Measurements from ENCODE around the gene ERBB3.

The ERBB3 gene

GRCh38 chr12:56118688-56119357, 38.9 kb downstream of the ERBB3 start:
- H3K4me3 ChIP-seq (replicated peaks; ENCODE audit: low read depth, low read length), result peak overlapping the region; percentile 92
- no peak for DNase-seq (ENCODE audit: low read depth)
- TF ChIP-seq CTCF (IDR thresholded peaks at IDR 0.05; ENCODE audit: low read length, missing control alignments), result no peak

GRCh38 chr12:56119361-56119796, 39.4 kb downstream of the ERBB3 start:
- DNase-seq (ENCODE audit: low read depth), result peak; percentile 97
- peak; percentile 82 for TF ChIP-seq CTCF (IDR thresholded peaks at IDR 0.05; ENCODE audit: low read length, missing control alignments)
- H3K4me3 ChIP-seq (replicated peaks; ENCODE audit: low read depth, low read length), result peak overlapping the region; percentile 92

- H3K4me3 ChIP-seq (replicated peaks; ENCODE audit: low read depth, low read length), result no peak overlapping the region
- no peak for DNase-seq (ENCODE audit: low read depth)
- no peak for TF ChIP-seq CTCF (IDR thresholded peaks at IDR 0.05; ENCODE audit: low read length, missing control alignments)
Measured at GRCh38 chr12:56120158-56120846, 40.3 kb downstream of the ERBB3 start.

GRCh38 chr12:56121204-56121870, 41.4 kb downstream of the ERBB3 start:
- DNase-seq (ENCODE audit: low read depth), result no peak
- no peak for TF ChIP-seq CTCF (IDR thresholded peaks at IDR 0.05; ENCODE audit: low read length, missing control alignments)
- H3K4me3 ChIP-seq (replicated peaks; ENCODE audit: low read depth, low read length), result no peak overlapping the region

GRCh38 chr12:56122637-56123036, 42.7 kb downstream of the ERBB3 start:
- DNase-seq (ENCODE audit: low read depth), result no peak
- no peak for TF ChIP-seq CTCF (IDR thresholded peaks at IDR 0.05; ENCODE audit: low read length, missing control alignments)
- no peak overlapping the region for H3K4me3 ChIP-seq (replicated peaks; ENCODE audit: low read depth, low read length)

- TF ChIP-seq CTCF (IDR thresholded peaks at IDR 0.05; ENCODE audit: low read length, missing control alignments), result no peak
- no peak overlapping the region for H3K4me3 ChIP-seq (replicated peaks; ENCODE audit: low read depth, low read length)
- no peak for DNase-seq (ENCODE audit: low read depth)
Measured at GRCh38 chr12:56124133-56124532, 44.2 kb downstream of the ERBB3 start.

All from fibroblast of pulmonary artery (primary cell).